Stimulated activated naive CD4-positive, alpha-beta T cell (primary cell): ENCODE results near the gene MPPED1.

Source experiments
- DNase-seq, 6 experiments: peaks; one replicate each; lab custom pipeline; 2025; lab: John Stamatoyannopoulos, UW

MPPED1 gene

GRCh38 chr22:43500792-43501785 is 89.3 kb downstream of the MPPED1 start:
- DNase-seq: no peak

- no peak for DNase-seq
These were observed 90.1 kb downstream of the MPPED1 start for GRCh38 chr22:43501878-43502277.

- DNase-seq: no peak
These were observed 90.6 kb downstream of the MPPED1 start for GRCh38 chr22:43502306-43502874.

- DNase-seq: no peak
These were observed 92.3 kb downstream of the MPPED1 start for GRCh38 chr22:43504068-43504467.

- no peak for DNase-seq
These were observed 93.0 kb downstream of the MPPED1 start for GRCh38 chr22:43504666-43505261.

GRCh38 chr22:43505423-43505822 is 93.6 kb downstream of the MPPED1 start:
- no peak for DNase-seq

GRCh38 chr22:43505896-43506295 is 94.1 kb downstream of the MPPED1 start:
- DNase-seq: no peak

GRCh38 chr22:43506487-43506886 is 94.7 kb downstream of the MPPED1 start:
- no peak for DNase-seq

- DNase-seq: no peak
These were observed 95.4 kb downstream of the MPPED1 start for GRCh38 chr22:43507235-43507634.

- DNase-seq: no peak
These were observed 96.7 kb downstream of the MPPED1 start for GRCh38 chr22:43508489-43508888.

GRCh38 chr22:43509337-43509736 is 97.5 kb downstream of the MPPED1 start:
- DNase-seq: no peak

- no peak for DNase-seq
These were observed 98.7 kb downstream of the MPPED1 start for GRCh38 chr22:43510281-43511070.

- no peak for DNase-seq
These were observed 99.6 kb downstream of the MPPED1 start for GRCh38 chr22:43511276-43511910.

- DNase-seq: no peak
These were observed 100.5 kb downstream of the MPPED1 start for GRCh38 chr22:43512279-43512678.

GRCh38 chr22:43514476-43515157 is 102.8 kb downstream of the MPPED1 start:
- DNase-seq: no peak

GRCh38 chr22:43515411-43515810 is 103.6 kb downstream of the MPPED1 start:
- DNase-seq: no peak

- no peak for DNase-seq
These were observed 104.1 kb downstream of the MPPED1 start for GRCh38 chr22:43515902-43516301.

- no peak for DNase-seq
These were observed 104.6 kb downstream of the MPPED1 start for GRCh38 chr22:43516386-43516785.

GRCh38 chr22:43516996-43517635 is 105.3 kb downstream of the MPPED1 start:
- DNase-seq: no peak

- no peak for DNase-seq
These were observed 108.8 kb downstream of the MPPED1 start for GRCh38 chr22:43520632-43521039.

- DNase-seq: no peak
These were observed 109.9 kb downstream of the MPPED1 start for GRCh38 chr22:43521716-43522115.
